Small intestine (tissue), 7 donors: ENCODE data around the gene CRYBG2. TPM values are rescaled to one million over a fixed set of nuclear protein-coding genes. Genes with fewer than 3 reads are reported as not detected.
"Not testable (repeated sequence)": the region's sequence is repeated elsewhere in the genome, so short reads cannot be mapped to it uniquely, and the experiment has no call there.

ENCODE experiments used
- DNase-seq, 2 donors: peaks; one replicate each; pipeline versions ENCODE4 v3.0.0 to v3.0.0-alpha.2; 2013
- FAIRE-seq: peaks from 2 replicates; lab custom pipeline; 2012; peaks lifted over from hg19 to GRCh38; lab: Jason Lieb, UNC
- H3K27ac ChIP-seq, 3 donors: one replicate each; pipeline ENCODE4 v1.5.1; 2013; ENCODE audit warnings: low read length in 2 of 3, mild to moderate bottlenecking in 2 of 3, control low read depth in 1 of 3, inconsistent platforms in 1 of 3, low read depth in 1 of 3, moderate library complexity in 1 of 3
- H3K27me3 ChIP-seq, 3 donors: one replicate each; pipeline ENCODE4 v1.6.1; 2013; ENCODE audit warnings: low read length in 3 of 3, inconsistent platforms in 1 of 3; ENCODE audit not compliant: control insufficient read depth in 3 of 3, insufficient read depth in 3 of 3
- H3K36me3 ChIP-seq, 3 donors: one replicate each; pipeline ENCODE4 v1.6.1; 2013; ENCODE audit warnings: low read length in 3 of 3, inconsistent platforms in 1 of 3, low read depth in 1 of 3, mild to moderate bottlenecking in 1 of 3, moderate library complexity in 1 of 3; ENCODE audit not compliant: control insufficient read depth in 3 of 3, insufficient read depth in 2 of 3
- H3K4me1 ChIP-seq, 3 donors: one replicate each; pipeline ENCODE4 v1.6.1; 2013; ENCODE audit warnings: low read length in 2 of 3, inconsistent platforms in 1 of 3, low read depth in 1 of 3, mild to moderate bottlenecking in 1 of 3, moderate library complexity in 1 of 3; ENCODE audit not compliant: control insufficient read depth in 3 of 3, insufficient read depth in 2 of 3
- H3K4me3 ChIP-seq, 3 donors: one replicate each; pipeline ENCODE4 v1.5.1; 2013; ENCODE audit warnings: low read length in 3 of 3, control low read depth in 1 of 3, inconsistent platforms in 1 of 3, low read depth in 1 of 3, mild to moderate bottlenecking in 1 of 3, moderate library complexity in 1 of 3
- H3K9me3 ChIP-seq, 2 donors: one replicate each; pipeline ENCODE4 v1.6.1; 2013; ENCODE audit warnings: low read depth in 1 of 2, low read length in 1 of 2; ENCODE audit not compliant: control insufficient read depth in 2 of 2, insufficient read depth in 1 of 2
- WGBS, 3 donors: extraction: QIAGEN DNeasy Blood & Tissue Kit; methylation state at CpG; one replicate each; pipeline ENCODE4 v1.1.7; 2013; 5-methylcytosine and 5-hydroxymethylcytosine counted together
- polyA plus RNA-seq, 4 donors: library from polyadenylated mRNA; stranded (reverse) in 3 of 4; unstranded in 1 of 4; fragments of 200-250 nt in 3 of 4; fragments of 120-200 nt in 1 of 4; gene quantifications; one replicate each; pipeline versions ENCODE4 v1.2.1 to v1.2.3, GENCODE V29; 2013
- donor health status: healthy with polysubstance abuse.
- donor health status: control.
- donor health status: control.
- donor health status: Bipolar disorder and iron deficiency.
- donor health status: healthy.

CRYBG2 gene
- polyA plus RNA-seq, 4 donors = 2.4 to 267 (median 63.7) TPM

DNA sequence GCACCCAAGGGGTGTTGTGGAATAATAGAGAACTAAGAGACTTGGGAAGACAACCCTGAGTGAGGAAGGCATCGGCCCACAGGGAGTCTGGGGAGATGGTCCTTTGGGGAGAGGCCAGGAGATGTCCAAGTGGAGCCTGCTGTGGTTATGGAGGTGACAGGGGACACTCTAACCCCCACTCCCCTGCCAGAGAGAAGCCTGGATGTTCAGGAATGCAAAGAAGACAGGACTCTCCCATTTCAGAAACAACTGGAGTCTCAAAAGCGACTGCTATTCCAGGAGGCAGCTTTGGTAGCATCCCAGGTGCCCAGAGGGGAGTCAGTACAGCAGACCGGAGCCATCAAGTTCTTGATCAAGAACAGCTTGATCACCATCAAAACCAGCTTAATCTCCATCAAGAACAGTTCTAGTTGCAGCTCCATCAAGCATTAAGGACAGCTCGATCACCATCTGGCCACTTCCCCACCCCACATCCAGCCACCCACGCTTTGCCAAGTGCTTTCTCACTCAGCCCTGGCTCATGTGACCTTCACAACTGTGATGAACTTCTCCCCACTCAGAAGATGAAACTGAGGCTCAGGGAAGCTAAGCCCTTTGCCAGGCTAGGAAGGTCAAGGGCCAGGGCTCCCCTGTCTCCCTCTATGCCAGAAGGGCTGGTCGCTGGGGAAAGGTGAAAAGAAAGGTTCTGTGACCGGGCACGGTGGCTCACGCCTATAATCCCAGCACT lies 35.4 kb downstream of the CRYBG2 start:
- no peak for DNase-seq
- Histone ChIP-seq H3K4me3 (peak overlapping the region; percentile 8 to 61 (median 37)), H3K4me1 (peaks cover 0 to 4% (median 0%) of the 10 kb centered on the region in 3 donors), H3K36me3 (peaks cover 0 to 28% (median 2%) of the 10 kb centered on the region in 3 donors), H3K9me3 (no peaks in the 10 kb centered on the region), H3K27me3 (peaks cover 0 to 2% (median 0%) of the 10 kb centered on the region in 3 donors), H3K27ac (peak overlapping the region in 1 of 3 donors; percentile 36)
- FAIRE-seq = no peak
- 66 to 77% (median 68%) methylated on average over 9 of the region's 9 CpGs for WGBS, 3 donors

DNA sequence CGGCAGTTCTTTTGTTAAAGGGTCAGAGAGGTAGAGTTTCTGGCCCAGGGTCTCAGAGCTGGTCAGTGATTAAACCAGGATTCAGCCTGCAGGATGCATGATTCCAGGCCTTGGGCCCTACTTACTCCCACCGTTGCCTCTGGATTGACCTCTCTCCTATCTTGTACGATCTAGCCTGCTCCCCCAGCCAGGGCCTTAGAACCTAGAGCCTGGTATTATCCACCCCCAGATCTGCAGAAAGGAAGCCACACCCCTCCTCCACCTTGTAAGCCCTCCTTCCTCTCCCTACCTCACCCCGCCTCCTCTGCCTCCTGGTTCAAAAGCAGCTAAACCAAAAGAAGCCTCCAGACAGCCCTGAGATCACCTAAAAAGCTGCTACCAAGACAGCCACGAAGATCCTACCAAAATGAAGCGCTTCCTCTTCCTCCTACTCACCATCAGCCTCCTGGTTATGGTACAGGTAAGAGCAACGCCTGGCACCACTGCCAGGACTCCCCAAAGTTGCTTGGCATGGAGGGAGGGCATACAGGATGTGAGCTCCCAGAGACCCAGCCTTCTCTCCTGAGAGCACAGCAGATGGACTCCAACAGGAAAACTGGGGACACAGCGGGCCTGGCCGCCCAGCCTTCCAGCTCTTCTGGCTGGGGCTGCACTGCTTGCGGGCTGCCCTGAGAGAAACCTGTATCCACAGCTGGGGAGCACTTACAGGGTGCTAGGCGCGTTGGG lies 36.2 kb downstream of the CRYBG2 start, which contains the start of gene CD52:
TSS of gene CD52 (plus strand) at position 347 of the 726 bp plus-strand sequence. CDS start at position 407, 60 bp downstream.
- FAIRE-seq (no peak), DNase-seq (peak in 1 of 2 donors; percentile 45)
- peak within 1 kb of the TSS; percentile 8 to 61 (median 37) for H3K4me3 ChIP-seq

DNA sequence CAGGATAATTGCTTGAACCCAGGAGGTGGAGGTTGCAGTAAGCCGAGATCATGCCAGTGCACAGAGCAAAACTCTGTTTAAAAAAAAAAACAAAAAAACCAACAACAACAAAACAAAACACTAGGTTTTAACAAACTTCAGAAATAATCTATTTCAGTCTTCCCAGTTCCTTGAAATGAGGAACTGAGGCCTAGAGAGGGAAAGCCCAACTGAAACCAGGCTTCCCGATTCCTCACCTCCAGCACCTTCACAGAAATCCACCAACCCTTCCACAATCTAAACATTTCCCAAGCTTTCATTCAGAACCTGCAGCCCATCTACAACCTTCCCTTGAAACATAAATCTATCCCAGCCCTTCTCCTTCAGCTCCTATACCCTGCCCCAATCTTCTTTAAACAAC lies 36.8 kb downstream of the CRYBG2 start:
- DNase-seq (no peak), FAIRE-seq (no peak)
- H3K9me3 ChIP-seq = no peaks in the 10 kb centered on the region
- no peak overlapping the region for H3K4me3 ChIP-seq
- H3K27me3 ChIP-seq = peaks cover 0 to 2% (median 0%) of the 10 kb centered on the region in 3 donors
- H3K27ac ChIP-seq = no peak overlapping the region
- WGBS, 3 donors = 79 to 92% (median 87%) methylated on average over 2 of the region's 2 CpGs
- peaks cover 0 to 19% (median 0%) of the 10 kb centered on the region in 3 donors for H3K36me3 ChIP-seq
- H3K4me1 ChIP-seq = peaks cover 0 to 4% (median 0%) of the 10 kb centered on the region in 3 donors

More for the DNA sequence above, 36.2 kb downstream of the CRYBG2 start, which contains the start of gene CD52:
- Histone ChIP-seq H3K9me3 (no peaks in the 10 kb centered on the region), H3K36me3 (peaks cover 0 to 22% (median 2%) of the 10 kb centered on the region in 3 donors), H3K27me3 (peaks cover 0 to 2% (median 0%) of the 10 kb centered on the region in 3 donors), H3K4me1 (peaks cover 0 to 4% (median 0%) of the 10 kb centered on the region in 3 donors), H3K27ac (peak within 1 kb of the TSS in 2 of 3 donors; percentile 36 to 49)
- WGBS, 3 donors = 59 to 78% (median 60%) methylated on average over 12 of the region's 12 CpGs

DNA sequence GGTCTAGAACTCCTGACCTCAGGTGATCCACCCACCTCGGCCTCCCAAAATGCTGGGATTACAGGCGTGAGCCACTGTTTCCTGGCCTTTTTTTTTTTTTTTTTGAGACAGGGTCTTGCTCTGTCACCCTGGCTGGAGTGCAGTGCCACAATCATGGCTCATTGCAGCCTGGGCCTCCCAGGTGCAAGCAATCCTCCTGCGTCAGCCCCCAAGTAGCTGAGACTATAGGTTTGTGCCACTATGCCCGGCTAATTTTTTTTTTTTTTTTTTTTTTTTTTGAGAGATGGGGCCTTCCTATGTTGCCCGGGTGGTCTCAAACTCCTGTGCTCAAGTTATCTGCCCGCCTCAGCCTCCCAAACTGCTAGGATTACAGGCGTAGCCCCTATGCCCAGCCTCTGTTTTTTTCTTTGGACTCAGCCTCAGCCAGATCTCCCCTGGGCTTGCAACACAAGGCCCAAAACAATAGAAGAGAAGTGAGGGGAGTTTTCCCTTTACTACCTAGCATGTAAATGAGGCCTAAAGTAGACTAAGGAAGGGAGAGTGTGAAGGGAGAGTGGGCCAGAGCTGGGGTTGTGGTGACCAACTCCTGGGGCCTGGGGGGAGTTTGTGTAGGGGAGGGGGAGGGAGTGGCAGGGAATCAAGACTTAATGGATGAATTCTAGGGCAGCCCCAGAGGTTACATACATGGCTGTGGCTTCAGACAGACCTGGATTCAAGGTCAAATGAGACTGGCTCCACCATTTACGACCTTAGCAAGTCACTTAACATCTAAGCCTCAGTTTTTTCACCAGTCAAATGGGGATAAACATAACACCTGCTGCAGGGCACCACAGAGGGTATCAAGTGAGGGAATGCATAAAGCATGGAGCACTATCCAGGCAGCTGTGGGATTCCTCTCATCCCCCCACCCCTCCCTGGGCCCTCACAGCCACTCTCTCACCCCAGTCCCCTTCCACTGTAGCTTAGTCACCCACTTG lies 37.8 kb downstream of the CRYBG2 start:
- Histone ChIP-seq H3K36me3 (peaks cover 0 to 11% (median 0%) of the 10 kb centered on the region in 3 donors), H3K27me3 (peaks cover 0 to 2% (median 0%) of the 10 kb centered on the region in 3 donors), H3K27ac (no peak overlapping the region), H3K4me3 (no peak overlapping the region), H3K9me3 (no peaks in the 10 kb centered on the region), H3K4me1 (peaks cover 0 to under 1% (median 0%) of the 10 kb centered on the region in 3 donors)
- no peak for DNase-seq
- 79 to 86% (median 86%) methylated on average over 8 of the region's 8 CpGs for WGBS, 3 donors
- FAIRE-seq = no peak

DNA sequence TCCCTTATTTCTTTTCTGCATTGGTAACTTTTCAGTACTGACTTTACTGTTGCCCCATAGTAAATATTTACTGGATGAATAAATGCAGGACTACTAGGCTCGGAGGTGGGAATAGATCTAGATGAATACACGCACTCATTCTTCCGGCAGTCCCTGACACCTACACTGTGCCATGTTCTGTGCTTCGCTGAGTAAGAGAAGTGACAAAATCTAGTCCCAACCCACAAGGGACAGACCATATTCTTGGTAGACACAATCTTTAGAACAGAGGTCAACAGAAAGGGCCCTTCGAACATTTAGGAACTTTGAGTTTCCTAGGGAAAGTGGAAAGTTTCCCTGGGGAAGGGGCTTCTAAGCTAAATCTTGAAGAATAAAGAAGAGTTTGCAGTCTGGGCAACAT lies 39.4 kb downstream of the CRYBG2 start:
- Histone ChIP-seq H3K36me3 (no peaks in the 10 kb centered on the region), H3K27ac (no peak overlapping the region), H3K4me3 (no peak overlapping the region), H3K27me3 (peaks cover 0 to 2% (median 0%) of the 10 kb centered on the region in 3 donors), H3K4me1 (no peaks in the 10 kb centered on the region), H3K9me3 (no peaks in the 10 kb centered on the region)
- WGBS, 3 donors = 77 to 86% (median 78%) methylated on average over 5 of the region's 5 CpGs
- FAIRE-seq = no peak
- DNase-seq = no peak

DNA sequence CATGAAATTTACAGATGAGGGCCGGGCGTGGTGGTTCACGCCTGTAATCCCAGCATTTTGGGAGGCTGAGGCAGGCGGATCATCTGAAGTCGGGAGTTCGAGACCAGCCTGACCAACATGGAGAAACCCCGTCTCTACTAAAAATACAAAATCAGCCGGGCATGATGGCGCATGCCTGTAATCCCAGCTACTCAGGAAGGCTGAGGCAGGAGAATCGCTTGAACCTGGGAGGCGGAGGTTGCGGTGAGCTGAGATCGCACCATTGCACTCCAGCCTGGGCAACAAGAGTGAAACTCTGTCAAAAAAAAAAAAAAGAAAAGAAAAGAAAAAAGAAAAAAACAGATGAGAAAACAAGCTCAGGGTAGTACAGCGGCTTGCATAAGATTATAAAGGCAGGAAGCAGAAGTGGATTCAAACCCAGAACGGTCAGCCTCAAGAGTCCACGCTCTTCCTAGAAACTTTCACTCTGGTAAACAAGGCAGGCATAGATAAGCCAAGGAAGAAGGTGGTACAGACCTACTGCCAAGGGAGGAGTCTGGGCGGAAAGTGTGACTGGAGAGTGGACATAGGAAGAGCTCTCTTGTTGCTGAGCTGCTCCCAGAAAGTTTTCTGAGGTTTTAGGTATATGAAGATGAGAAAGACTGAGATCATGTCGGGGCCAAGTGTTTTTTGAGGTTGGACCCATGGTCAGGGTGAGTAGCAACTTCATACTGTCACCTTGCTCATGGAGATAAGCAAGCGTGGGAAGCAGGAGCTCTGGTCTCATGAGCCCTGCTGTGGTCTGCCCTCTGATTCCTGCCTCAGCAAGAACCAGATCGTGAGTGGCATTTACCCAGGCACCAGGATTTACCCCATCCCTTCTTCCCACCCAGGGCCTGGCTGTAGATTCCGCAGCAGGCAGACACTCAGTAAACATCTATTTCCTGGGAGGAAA lies 45.7 kb downstream of the CRYBG2 start:
- not testable (repeated sequence) for H3K27me3 ChIP-seq, FAIRE-seq, H3K9me3 ChIP-seq, DNase-seq, H3K36me3 ChIP-seq, H3K4me3 ChIP-seq
- peaks cover 0 to 13% (median 2%) of the 10 kb centered on the region in 3 donors for H3K4me1 ChIP-seq
- 78 to 85% (median 84%) methylated on average over 21 of the region's 21 CpGs for WGBS, 3 donors
- peak overlapping the region in 1 of 3 donors; percentile 61 for H3K27ac ChIP-seq

DNA sequence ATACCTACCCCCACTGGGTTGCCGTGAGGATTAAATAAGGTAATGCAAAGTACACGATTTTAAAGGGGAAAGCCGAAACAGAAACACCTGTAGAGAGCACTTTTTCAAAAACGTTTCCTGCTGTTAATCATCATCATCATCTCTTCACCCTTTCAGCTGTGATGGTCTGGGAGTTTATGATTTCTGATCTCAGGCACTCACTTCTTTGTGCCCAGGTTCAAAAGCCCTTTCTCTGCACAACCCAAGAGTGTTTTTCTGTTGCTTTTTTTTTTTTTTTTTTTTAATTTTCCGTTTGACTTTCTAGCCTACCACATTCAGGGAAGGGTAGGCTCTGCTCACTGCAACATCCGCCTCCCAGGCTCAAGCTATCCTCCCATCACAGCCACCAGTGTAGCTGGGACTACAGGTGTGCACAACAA lies 46.6 kb downstream of the CRYBG2 start:
- peak overlapping the region in 2 of 3 donors; percentile 57 to 61 for H3K27ac ChIP-seq
- H3K4me3 ChIP-seq = peak overlapping the region in 1 of 3 donors; percentile 79
- DNase-seq = no peak
- H3K4me1 ChIP-seq = peaks cover 0 to 22% (median 2%) of the 10 kb centered on the region in 3 donors
- no peaks in the 10 kb centered on the region for H3K36me3 ChIP-seq
- no peak for FAIRE-seq
- WGBS, 3 donors = 12 to 26% (median 16%) methylated on average over 6 of the region's 6 CpGs
- H3K27me3 ChIP-seq = no peaks in the 10 kb centered on the region
- H3K9me3 ChIP-seq = no peaks in the 10 kb centered on the region
